CD4-positive, alpha-beta T cell treated with Interferon gamma for 1 hour (primary cell): ENCODE measurements around the gene TEX11.
"Not testable (repeated sequence)": the region's sequence is repeated elsewhere in the genome, so short reads cannot be mapped to it uniquely, and the experiment has no call there.

ENCODE experiments used
- DNase-seq: peaks from one replicate; pipeline ENCODE4 v3.0.0-alpha.2; 2020

TEX11 gene

GRCh38 chrX:70754169-70754848 is 154.2 kb downstream of the TEX11 start:
- DNase-seq, result no peak

GRCh38 chrX:70733774-70734173 is 174.7 kb downstream of the TEX11 start:
- DNase-seq, result not testable (repeated sequence)

- not testable (repeated sequence) for DNase-seq
Observed at GRCh38 chrX:70727961-70728360, 180.6 kb downstream of the TEX11 start.

GRCh38 chrX:70720721-70721120 is 187.8 kb downstream of the TEX11 start:
- DNase-seq, result no peak

- DNase-seq, result not testable (repeated sequence)
Observed at GRCh38 chrX:70711336-70711735, 197.2 kb downstream of the TEX11 start.

- no peak for DNase-seq
Observed at GRCh38 chrX:70694339-70695122, 214.0 kb downstream of the TEX11 start.

GRCh38 chrX:70679455-70679854 is 229.1 kb downstream of the TEX11 start:
- DNase-seq, result not testable (repeated sequence)

- no peak for DNase-seq
Observed at GRCh38 chrX:70675284-70675683, 233.2 kb downstream of the TEX11 start.

- no peak for DNase-seq
Observed at GRCh38 chrX:70672326-70672725, 236.2 kb downstream of the TEX11 start.

- DNase-seq, result no peak
Observed at GRCh38 chrX:70669120-70669519, 239.4 kb downstream of the TEX11 start.

GRCh38 chrX:70664726-70665125 is 243.8 kb downstream of the TEX11 start:
- no peak for DNase-seq

GRCh38 chrX:70661124-70661523 is 247.4 kb downstream of the TEX11 start:
- not testable (repeated sequence) for DNase-seq

GRCh38 chrX:70657546-70657945 is 251.0 kb downstream of the TEX11 start:
- DNase-seq, result not testable (repeated sequence)

GRCh38 chrX:70656304-70656703 is 252.2 kb downstream of the TEX11 start:
- DNase-seq, result no peak

- DNase-seq, result not testable (repeated sequence)
Observed at GRCh38 chrX:70647910-70648309, 260.6 kb downstream of the TEX11 start.

- DNase-seq, result no peak
Observed at GRCh38 chrX:70636218-70636617, 272.3 kb downstream of the TEX11 start.

GRCh38 chrX:70635669-70636068 is 272.8 kb downstream of the TEX11 start:
- DNase-seq, result no peak

- no peak for DNase-seq
Observed at GRCh38 chrX:70635227-70635626, 273.3 kb downstream of the TEX11 start.

- no peak for DNase-seq
Observed at GRCh38 chrX:70621743-70622142, 286.8 kb downstream of the TEX11 start.

- DNase-seq, result no peak
Observed at GRCh38 chrX:70618467-70618866, 290.0 kb downstream of the TEX11 start.

- DNase-seq, result no peak
Observed at GRCh38 chrX:70613295-70613694, 295.2 kb downstream of the TEX11 start.

GRCh38 chrX:70605352-70605751 is 303.2 kb downstream of the TEX11 start:
- DNase-seq, result no peak

- DNase-seq, result no peak
Observed at GRCh38 chrX:70592091-70592490, 316.4 kb downstream of the TEX11 start.

- not testable (repeated sequence) for DNase-seq
Observed at GRCh38 chrX:70587158-70587557, 321.4 kb downstream of the TEX11 start.
